KBM-7 (cell line): Measurements from ENCODE around the gene PEDS1.

Source experiments
- DNase-seq: peaks from one replicate; pipeline ENCODE4 v3.0.0-alpha.2; 2015
- in situ Hi-C: fragments of 300-500 bp; cut with MboI; formaldehyde crosslinking; loops from 2 replicates; pipeline ENCODE4 v1.14.3; 2020; ENCODE audit warnings: low sequenced_read_pairs, low pct_unique_long_range_greater_than_20kb, mixed read lengths

Gene PEDS1

GRCh38 chr20:50123418-50123817 is 30.1 kb downstream of the PEDS1 start:
- in situ Hi-C loops, result no loop called here
- no peak for DNase-seq

GRCh38 chr20:50122763-50123162 is 30.8 kb downstream of the PEDS1 start:
- in situ Hi-C loops, result no loop called here
- no peak for DNase-seq

- no peak for DNase-seq
- in situ Hi-C loops, result no loop called here
These were observed 31.7 kb downstream of the PEDS1 start for GRCh38 chr20:50121858-50122271.

GRCh38 chr20:50120935-50121693 is 32.4 kb downstream of the PEDS1 start:
- DNase-seq, result peak; percentile 71
- in situ Hi-C loops, result no loop called here

GRCh38 chr20:50118203-50118602 is 35.3 kb downstream of the PEDS1 start:
- DNase-seq, result no peak
- in situ Hi-C loops, result no loop called here

GRCh38 chr20:50116368-50116999 is 37.0 kb downstream of the PEDS1 start:
- in situ Hi-C loops, result no loop called here
- DNase-seq, result no peak

GRCh38 chr20:50115591-50116367 is 37.7 kb downstream of the PEDS1 start:
- DNase-seq, result peak; percentile 95

GRCh38 chr20:50115041-50115512 is 38.4 kb downstream of the PEDS1 start:
- in situ Hi-C loops, result no loop called here
- DNase-seq, result no peak

More at GRCh38 chr20:50115591-50116367, 37.7 kb downstream of the PEDS1 start:
- in situ Hi-C loops, result no loop called here

GRCh38 chr20:50113420-50114224 is 39.9 kb downstream of the PEDS1 start:
- in situ Hi-C loops, result no loop called here
- DNase-seq, result no peak

- peak; percentile 91 for DNase-seq
- in situ Hi-C loops, result no loop called here
These were observed 40.8 kb downstream of the PEDS1 start, which contains the start of gene UBE2V1 for GRCh38 chr20:50112512-50113419. UBE2V1 (minus strand) TSS chr20:50113150; CDS start chr20:50113128, 22 bp downstream.

GRCh38 chr20:50111829-50112495 is 41.6 kb downstream of the PEDS1 start:
- in situ Hi-C loops, result no loop called here
- DNase-seq, result no peak

- in situ Hi-C loops, result no loop called here
These were observed 42.2 kb downstream of the PEDS1 start for GRCh38 chr20:50111120-50111828.

GRCh38 chr20:50110141-50111047 is 43.1 kb downstream of the PEDS1 start:
- in situ Hi-C loops, result no loop called here

More at GRCh38 chr20:50111120-50111828, 42.2 kb downstream of the PEDS1 start:
- DNase-seq, result no peak

GRCh38 chr20:50108556-50109235 is 44.8 kb downstream of the PEDS1 start:
- in situ Hi-C loops, result no loop called here
- no peak for DNase-seq

More at GRCh38 chr20:50110141-50111047, 43.1 kb downstream of the PEDS1 start:
- peak; percentile 95 for DNase-seq

GRCh38 chr20:50107796-50108331 is 45.7 kb downstream of the PEDS1 start:
- in situ Hi-C loops, result no loop called here
- DNase-seq, result no peak
